HG02610 (cell line): Measurements from ENCODE around the gene FOXR1.

Source experiments
- ATAC-seq: cut with Tn5 transposase; IDR thresholded peaks from one replicate; pipeline ENCODE4 v1.9.1; 2021; ENCODE audit warnings: mild to moderate bottlenecking, moderate library complexity; ENCODE audit not compliant: unreplicated experiment

Gene FOXR1

GRCh38 chr11:118971646-118972045 is at the start of gene FOXR1:
FOXR1 (plus strand) TSS chr11:118971761; CDS start chr11:118971932, 171 bp downstream.
- no peak for ATAC-seq

GRCh38 chr11:118921929-118922744 is 49.4 kb upstream of the FOXR1 start:
- no peak for ATAC-seq

GRCh38 chr11:118922745-118923627 is 48.6 kb upstream of the FOXR1 start:
- ATAC-seq: no peak

GRCh38 chr11:118923721-118924587 is 47.6 kb upstream of the FOXR1 start:
- ATAC-seq: no peak

GRCh38 chr11:118924591-118925585 is 46.7 kb upstream of the FOXR1 start:
- ATAC-seq: no peak

- ATAC-seq: no peak
These were observed 43.9 kb upstream of the FOXR1 start for GRCh38 chr11:118927554-118928100.

- ATAC-seq: peak; percentile 32
These were observed 43.3 kb upstream of the FOXR1 start for GRCh38 chr11:118928101-118928869.

GRCh38 chr11:118928870-118929500 is 42.6 kb upstream of the FOXR1 start:
- no peak for ATAC-seq

GRCh38 chr11:118929501-118930093 is 42.0 kb upstream of the FOXR1 start:
- ATAC-seq: no peak

GRCh38 chr11:118930094-118930712 is 41.4 kb upstream of the FOXR1 start:
- no peak for ATAC-seq

GRCh38 chr11:118931571-118931970 is 40.0 kb upstream of the FOXR1 start:
- ATAC-seq: no peak

GRCh38 chr11:118933486-118933885 is 38.1 kb upstream of the FOXR1 start:
- ATAC-seq: no peak

- no peak for ATAC-seq
These were observed 36.2 kb upstream of the FOXR1 start for GRCh38 chr11:118935376-118935775.

- ATAC-seq: no peak
These were observed 32.8 kb upstream of the FOXR1 start for GRCh38 chr11:118938491-118939403.

GRCh38 chr11:118939404-118939915 is 32.1 kb upstream of the FOXR1 start:
- no peak for ATAC-seq

GRCh38 chr11:118939953-118940598 is 31.5 kb upstream of the FOXR1 start:
- ATAC-seq: no peak
